Measurements from ENCODE around the gene COX11.

The COX11 gene

DNA sequence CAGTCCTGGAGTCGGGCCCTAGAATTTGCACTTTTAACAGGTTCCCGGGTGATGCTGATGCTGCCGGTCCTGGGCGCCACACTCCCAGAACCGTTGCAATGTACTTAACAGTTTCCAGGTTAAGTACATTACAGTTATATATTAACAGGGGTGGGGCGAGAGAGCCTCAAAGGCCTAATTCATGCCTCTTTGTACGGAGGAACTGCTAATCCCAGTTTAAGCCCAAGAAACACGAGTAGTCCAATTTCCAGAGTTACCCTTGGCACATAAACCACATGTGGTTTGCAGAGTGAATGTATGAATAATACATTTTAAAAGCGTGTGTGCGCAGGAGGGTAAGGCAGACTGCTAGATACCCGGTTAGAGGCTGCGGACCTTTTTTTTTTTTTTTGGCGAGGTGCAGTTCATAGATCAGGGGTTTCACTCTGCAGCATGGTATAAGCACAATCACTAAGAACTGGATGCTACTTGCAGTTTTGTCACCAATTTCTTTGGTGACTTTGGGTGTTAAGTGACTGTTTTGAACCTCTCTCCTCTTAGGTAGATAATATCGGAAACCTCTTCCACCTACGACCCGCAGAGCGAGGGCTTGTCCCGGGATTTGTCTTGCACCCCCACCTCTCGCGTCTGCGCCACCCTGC is 713 bp downstream of the COX11 start:
- DNase-seq (ENCODE audit: low read depth), result no peak

DNA sequence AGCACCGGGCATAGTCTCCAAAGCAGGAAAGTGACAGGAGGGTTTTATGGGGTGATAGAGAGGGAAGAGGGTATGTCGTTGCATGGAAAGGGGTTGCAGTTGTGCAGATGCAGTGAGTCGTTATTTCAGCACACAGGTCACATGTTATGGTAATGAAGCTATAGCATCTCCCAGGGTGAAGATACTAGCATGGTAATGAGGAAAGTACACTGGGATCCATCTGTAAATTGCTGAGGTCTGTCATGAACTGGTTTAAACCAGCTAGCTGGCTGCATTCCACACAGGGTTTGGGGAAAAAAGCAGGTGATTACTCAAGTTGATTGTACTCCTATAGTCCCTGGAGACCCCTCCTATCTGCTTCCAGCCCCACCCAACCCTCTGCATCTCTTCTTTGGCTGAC is 11.7 kb downstream of the COX11 start:
- no peak for DNase-seq (ENCODE audit: low read depth)

DNA sequence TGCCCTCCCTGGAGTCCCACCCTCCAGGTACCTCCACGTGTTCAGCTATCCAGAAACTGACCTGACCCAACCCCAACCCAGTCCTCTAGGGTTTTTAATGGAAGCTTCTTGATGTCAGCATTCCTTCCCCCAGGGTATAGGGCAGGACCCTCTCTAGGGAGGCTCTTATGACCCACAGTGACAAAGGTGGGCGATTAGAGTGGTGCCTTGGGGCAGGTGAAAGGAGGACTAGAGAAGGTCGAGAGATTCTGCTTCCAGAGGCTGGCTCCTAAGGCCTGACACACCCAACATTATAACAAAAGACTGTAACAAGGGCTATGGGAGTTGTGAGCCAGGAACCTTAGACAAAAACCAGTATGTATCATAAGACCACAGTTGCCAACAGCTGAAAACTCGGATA is 17.2 kb downstream of the COX11 start:
- no peak for DNase-seq (ENCODE audit: low read depth)

DNA sequence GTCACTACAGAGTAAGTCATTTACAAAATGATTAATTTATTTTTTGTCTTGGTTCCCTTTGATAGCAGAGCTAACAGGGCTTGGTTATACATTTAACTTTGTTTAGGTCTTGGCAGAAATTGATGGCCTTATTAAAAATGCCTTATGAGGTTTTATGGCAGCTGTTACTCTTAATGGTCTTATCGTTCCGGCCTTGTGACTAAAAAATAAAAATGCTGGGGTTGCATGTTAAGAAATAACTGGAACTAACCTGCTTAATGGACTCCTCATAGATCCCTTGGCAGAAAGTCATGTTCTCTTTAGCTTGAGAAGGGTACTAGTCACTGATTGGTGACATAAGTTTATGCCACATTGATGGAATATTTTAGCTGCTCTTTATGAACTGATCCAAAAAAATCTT is 18.3 kb downstream of the COX11 start:
- no peak for DNase-seq (ENCODE audit: low read depth)

DNA sequence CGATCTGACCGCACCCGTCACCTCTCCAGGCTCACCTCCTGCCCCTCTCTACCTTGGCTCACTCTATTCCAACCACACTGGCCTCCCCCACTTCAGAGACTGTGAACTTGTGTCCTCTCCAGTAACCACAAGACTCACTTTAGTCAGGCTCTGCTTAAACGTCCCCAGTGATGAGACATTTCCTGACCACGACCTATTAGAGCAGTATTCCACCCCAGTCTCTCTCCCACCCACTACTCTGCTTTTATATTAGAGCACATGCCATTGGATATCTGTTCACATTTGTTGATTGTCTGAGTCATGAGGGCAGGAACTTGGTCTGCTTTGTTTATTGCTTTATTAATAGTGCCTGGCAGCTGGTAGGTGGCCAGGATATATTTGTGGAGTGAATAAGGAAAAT is 20.1 kb downstream of the COX11 start:
- DNase-seq (ENCODE audit: low read depth), result no peak

DNA sequence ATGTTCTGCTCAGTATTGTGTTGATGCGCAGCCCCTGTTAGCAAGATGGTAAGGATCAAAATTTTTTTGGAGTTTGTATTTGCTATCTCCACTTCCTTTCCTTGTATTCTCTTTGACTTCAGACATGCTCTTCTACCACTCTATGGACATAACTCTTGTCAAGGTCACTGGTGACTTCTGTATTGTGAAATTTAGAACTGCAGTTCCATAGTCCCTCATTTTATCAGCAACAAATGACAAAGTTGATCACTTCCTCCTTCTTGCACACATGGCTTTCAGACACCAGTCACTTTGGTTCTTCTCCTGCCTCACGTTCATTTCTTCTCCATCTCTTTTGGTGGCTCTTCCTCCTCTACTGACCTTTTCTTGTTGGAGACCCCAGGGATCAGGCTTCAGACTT is 21.1 kb downstream of the COX11 start:
- DNase-seq (ENCODE audit: low read depth), result no peak

DNA sequence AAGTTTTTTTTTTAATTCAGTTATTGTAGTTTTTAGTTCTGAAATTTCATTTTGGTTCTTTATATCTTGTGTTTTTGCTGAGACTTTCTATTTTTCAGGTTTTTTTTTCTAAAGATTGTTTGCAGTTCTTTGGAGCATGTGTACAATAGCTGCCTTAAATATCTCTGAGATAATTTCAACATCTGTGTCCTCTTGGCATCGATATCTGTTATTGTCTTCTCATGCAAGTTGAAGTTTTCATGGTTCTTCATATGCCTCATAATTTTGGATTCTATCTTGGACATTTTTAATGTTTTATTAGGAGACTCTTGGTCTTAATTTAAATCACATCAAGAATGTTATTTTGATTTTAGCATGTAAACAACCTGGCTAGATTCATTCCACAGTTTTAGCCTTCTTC is 22.8 kb downstream of the COX11 start:
- DNase-seq (ENCODE audit: low read depth), result no peak

DNA sequence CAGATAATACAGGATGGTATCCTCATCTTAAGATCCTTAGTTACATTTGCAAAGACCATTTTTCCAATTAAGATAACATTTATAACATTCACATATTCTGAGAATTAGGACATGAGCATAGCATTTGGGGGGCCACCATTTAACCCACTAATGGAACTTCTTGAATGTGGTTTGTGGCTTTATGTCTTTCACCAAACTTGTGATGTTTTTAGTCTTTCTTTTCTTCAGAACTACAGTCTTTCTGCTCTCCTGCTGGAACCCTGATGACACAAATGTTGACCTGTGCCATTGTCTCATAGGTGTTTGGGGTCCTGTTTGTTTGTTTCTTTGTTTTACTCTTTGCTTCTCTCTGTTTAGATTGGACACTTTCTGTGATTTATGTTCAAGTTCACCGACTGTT is 23.2 kb downstream of the COX11 start:
- DNase-seq (ENCODE audit: low read depth), result no peak

DNA sequence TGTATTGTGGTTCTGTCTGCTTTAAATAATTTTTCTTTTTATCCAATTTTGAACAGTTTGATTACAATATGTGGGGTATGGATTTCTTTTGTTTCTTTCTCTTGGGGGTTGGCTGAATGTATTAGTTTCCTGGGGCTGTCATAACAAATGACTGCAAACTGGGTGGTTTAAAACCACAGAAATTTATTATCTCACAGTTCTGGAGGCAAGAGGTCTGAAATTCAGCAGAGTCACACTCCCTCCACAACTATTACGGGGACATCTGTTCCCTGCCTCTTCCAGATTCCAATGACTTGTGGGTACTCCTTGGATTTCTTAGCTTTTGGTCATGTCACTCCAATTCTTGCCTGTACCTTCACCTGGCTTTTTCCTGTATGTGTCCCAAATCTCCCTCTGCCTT is 23.7 kb downstream of the COX11 start:
- DNase-seq (ENCODE audit: low read depth), result no peak

DNA sequence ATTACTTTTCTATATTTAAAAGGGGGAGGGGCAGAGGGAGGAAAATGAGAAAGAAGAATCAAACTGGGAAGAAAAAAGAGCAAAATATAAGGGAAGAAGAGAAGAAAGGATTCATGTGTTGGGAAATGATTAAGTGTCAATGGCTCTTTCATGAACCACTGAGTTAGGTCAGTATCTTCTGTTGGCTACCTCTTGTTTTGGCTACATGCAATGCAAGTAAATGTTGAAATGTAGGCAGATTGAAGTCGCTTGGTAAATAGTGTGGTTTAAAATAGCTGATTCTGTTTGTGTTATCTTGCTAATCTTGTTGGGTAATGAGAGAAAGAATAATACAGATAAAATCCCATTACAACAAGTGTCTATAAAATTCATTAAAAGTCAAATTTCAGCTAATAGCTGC is 27.2 kb downstream of the COX11 start:
- DNase-seq (ENCODE audit: low read depth), result no peak

DNA sequence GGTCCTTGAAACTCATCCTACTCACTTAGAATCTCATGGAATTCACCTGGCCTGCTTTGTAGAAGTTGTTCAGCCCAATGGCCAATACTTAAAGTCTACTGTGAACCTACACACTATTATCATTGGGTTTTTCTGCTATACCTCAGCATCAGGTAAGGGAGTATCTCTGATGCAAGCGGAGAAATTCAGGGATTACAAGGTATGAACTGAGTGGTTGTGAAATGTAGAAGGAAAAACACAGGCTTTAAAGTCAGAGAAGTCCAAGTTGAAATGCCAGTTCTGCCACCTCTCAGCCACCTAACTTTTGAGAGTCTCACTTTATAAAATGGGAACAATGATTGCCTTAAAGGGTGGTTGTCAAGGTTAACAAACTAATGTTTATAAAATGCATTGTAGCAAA is 31.0 kb downstream of the COX11 start:
- DNase-seq (ENCODE audit: low read depth), result no peak

DNA sequence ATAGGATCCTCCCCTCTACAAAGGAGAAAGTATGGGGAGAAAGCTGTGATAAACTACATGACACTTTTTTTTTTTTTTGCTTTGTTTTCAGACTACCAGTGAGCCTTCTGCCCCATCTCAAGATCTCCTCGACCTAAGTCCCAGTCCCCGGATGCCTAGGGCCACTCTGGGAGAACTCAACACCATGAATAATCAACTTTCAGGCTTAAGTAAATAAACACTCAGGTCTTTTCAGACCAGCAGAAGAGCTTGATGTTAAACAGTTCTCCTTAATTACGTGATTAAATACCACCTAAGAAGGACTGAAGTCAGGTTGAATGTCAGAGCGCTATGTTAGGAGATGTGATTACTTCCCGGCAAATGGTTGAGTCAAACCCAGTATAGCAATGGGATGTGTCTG is 31.4 kb downstream of the COX11 start:
- no peak for DNase-seq (ENCODE audit: low read depth)

DNA sequence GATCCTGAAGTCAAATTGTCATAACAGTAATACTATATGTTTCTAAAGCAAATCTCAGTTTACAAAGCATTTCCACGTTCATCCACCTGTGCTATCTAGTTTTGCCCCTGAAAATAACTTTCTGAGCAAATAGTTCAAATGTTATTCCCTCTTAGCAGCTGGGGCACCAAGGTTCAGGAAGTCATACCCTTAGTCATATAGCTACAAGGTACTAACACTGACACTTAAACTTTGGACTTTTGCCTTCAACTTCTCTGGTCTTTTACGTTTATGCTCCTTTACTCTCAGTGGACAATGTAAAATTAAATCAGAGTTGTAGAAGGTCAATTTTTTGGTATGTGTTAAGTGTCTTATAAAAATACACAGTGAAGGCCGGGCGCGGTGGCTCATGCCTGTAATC is 33.0 kb downstream of the COX11 start:
- DNase-seq (ENCODE audit: low read depth), result no peak

DNA sequence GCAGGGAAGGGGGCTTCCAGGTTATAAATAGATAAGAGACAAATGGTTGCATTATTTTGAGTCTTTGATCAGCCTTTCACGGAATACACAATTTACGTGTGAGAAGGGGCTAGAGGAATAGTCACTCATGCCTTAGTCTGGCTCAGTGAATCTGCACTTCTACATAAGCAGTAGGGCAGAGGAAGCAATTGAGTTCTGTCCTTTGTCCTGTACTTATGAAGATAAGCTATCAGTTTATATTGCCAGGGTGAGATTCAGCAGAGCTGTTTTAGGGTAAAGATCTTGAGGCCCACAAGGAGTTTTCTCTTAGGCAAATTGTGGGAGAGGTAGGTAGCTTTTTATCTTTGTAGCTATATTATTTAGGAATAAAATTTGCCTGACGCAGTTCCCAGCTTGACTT is 34.5 kb downstream of the COX11 start:
- no peak for DNase-seq (ENCODE audit: low read depth)

DNA sequence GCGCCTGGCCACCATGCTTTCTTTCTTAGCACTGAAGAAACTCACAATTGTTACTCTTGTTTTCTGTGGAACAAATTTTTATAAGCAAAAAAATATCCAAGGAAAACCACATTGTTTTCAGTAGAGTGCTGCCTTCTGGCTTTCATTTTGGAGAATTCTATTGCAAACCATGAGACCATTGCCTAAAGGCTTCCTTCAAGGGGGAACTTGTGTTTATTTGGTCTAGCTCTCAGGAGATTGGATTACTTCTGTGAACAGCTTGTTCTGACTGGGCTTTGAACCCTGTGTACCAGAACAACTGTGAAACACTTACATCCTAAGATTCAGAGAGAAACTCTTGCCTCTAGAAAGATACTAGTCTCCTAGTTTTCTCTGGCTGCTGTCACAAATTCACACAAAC is 35.7 kb downstream of the COX11 start:
- DNase-seq (ENCODE audit: low read depth), result no peak

DNA sequence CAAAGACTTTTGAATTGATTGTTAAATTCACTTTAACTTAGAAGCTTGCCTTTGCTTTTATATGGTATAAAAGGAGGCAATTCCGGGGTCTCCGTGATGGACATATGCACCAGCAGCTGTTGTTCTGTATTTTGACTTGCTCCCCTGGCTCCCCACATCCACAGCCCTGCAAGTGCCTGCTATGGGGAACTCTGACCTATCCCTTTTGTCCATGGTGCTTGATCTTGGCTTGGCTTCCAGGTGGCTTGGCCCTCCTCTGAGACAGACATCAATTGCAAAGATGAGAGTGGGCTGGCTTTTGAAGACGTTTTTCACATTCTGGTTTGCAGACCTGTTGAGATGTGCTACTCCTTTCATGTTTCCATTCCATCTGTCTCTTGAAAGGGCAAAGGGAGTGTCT is 40.9 kb downstream of the COX11 start:
- no peak for DNase-seq (ENCODE audit: low read depth)

DNA sequence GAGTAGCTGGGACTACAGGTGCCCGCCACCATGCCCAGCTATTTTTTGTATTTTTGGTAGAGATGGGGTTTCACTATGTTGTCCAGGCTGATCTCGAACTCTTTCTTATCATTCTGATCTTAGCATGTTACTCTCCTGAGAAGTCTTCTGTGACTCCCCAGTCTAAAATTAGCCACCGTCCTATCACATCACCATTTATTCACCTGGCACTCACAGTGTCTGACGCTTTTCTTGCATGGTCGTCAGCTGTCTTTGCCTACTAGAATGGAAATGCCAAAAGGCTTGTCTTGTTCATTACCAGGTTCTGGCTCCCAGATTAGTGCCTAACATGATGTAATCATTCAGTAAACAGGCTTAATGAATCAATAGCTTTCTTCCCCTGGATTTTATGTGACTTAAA is 44.0 kb downstream of the COX11 start:
- no peak for DNase-seq (ENCODE audit: low read depth)

DNA sequence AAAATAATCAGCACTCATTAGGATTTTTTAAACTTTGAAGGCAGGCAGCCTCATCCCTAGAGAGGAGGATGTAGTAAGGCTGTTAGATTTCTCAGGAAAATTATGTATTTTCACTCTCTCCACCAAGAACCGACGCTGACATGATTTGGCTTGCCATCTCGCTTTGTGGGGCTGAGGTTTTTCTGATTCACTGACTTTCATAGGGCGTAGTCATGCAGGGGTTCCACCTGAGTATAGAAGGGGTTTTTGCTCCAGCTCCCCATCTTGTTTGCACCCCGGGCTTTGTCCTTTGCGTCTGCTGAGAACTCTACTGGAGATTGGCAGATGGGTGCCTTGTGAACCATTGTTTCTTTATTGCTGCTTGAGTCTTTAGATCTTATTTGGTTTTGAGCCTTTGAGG is 47.6 kb downstream of the COX11 start:
- DNase-seq (ENCODE audit: low read depth), result no peak

DNA sequence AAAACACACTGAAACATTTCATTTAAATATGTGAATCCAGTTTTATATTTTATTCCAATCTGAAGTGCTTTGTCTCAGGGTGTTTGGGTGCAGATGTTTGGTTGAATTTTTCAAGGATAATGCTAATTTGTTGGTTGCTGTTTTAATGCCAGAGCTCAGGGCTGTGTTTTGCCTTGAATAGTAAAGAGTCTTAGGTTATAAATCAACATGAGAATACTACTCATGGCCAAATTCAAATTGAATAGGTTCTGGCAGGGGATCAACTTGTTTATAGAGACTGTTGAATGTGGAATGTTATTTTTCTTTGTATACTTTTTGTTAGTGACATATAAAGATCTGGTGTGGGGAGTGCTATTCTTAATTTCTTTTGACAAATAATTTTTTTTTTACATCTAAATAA is 49.0 kb downstream of the COX11 start:
- no peak for DNase-seq (ENCODE audit: low read depth)

DNA sequence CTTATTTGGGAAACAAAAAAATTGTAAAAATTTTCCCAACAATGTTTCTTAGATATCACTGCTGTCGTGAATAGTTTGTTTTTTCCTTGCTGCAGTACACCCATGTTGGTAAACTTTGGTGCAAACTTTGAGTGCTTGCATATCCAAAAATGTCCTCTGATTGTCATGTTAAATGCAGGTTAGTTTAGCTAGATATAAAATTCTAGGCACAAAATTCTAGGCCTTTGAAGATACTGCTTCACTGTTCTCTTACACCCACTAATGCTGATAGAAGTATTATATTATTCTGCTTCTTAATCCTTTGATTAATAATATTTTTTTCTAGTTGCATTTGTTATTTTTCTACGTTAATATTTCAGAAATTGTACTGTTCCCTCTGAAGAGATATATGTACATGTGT is 51.7 kb downstream of the COX11 start:
- DNase-seq (ENCODE audit: low read depth), result no peak
